Sigmoid colon (tissue), 7 donors: ENCODE results near the gene NTNG2. TPM values are rescaled to one million over a fixed set of nuclear protein-coding genes. Genes with fewer than 3 reads are reported as not detected.

Experiments
- DNase-seq: peaks from one replicate; pipeline ENCODE4 v3.0.0-alpha.2; 2019
- H3K27ac ChIP-seq, 4 donors: fragments of 200-600 bp; sonication (generic); one replicate each; pipeline ENCODE4 v1.5.1; 2016 to 2019; ENCODE audit warnings: mild to moderate bottlenecking in 1 of 4
- H3K27me3 ChIP-seq, 3 donors: fragments of 200-600 bp; sonication (generic); one replicate each; pipeline ENCODE4 v1.5.1; 2019; ENCODE audit warnings: mild to moderate bottlenecking in 1 of 3
- H3K36me3 ChIP-seq, 4 donors: fragments of 200-600 bp; sonication (generic); one replicate each; pipeline ENCODE4 v1.5.1; 2016 to 2019
- H3K4me1 ChIP-seq, 4 donors: fragments of 200-600 bp; sonication (generic); one replicate each; pipeline ENCODE4 v1.5.1; 2017 to 2019
- H3K4me3 ChIP-seq, 4 donors: fragments of 200-600 bp; sonication (generic); one replicate each; pipeline ENCODE4 v1.5.1; 2017 to 2019; ENCODE audit warnings: mild to moderate bottlenecking in 2 of 4, moderate library complexity in 1 of 4
- H3K9me3 ChIP-seq, 4 donors: fragments of 200-600 bp in 3 of 4; sonication (generic) in 3 of 4; one replicate each; pipeline versions ENCODE4 v1.5.1 to v1.6.1; 2013 to 2019
- CTCF ChIP-seq, 4 experiments: fragments of 450-650 bp in 3 of 4; fragments of 200-600 bp in 1 of 4; IDR thresholded peaks; one replicate each; pipeline ENCODE4 v1.5.1; 2016 to 2019; ENCODE audit warnings: antibody characterized with exemption in 4 of 4, mild to moderate bottlenecking in 3 of 4, moderate library complexity in 2 of 4
- EP300 ChIP-seq, 4 donors: sonication (generic); formaldehyde crosslinking; IDR thresholded peaks; one replicate each; pipeline ENCODE4 v1.6.1; 2017; ENCODE audit warnings: antibody characterized with exemption in 4 of 4
- POLR2A ChIP-seq, 2 donors: fragments of 450-650 bp; IDR thresholded peaks; one replicate each; pipeline ENCODE4 v1.6.1; 2016; ENCODE audit warnings: antibody characterized with exemption in 2 of 2, mild to moderate bottlenecking in 2 of 2, moderate library complexity in 2 of 2
- POLR2AphosphoS5 ChIP-seq, 4 donors: sonication (generic); formaldehyde crosslinking; IDR thresholded peaks; one replicate each; pipeline ENCODE4 v1.6.1; 2017; ENCODE audit warnings: antibody characterized with exemption in 4 of 4
- WGBS, 2 donors: extraction: QIAGEN DNeasy Blood & Tissue Kit; methylation state at CpG; one replicate each; pipeline ENCODE4 v1.1.7; 2013; 5-methylcytosine and 5-hydroxymethylcytosine counted together
- intact Hi-C: fragments of 100-400 bp; cut with DNase I; formaldehyde crosslinking; loops from one replicate; pipeline ENCODE4 v1.15.1; 2023
- polyA plus RNA-seq, 3 donors: library from polyadenylated mRNA; stranded (reverse); fragments of 200-250 nt; gene quantifications; one replicate each; pipeline ENCODE4 v1.2.3, GENCODE V29; 2013
- total RNA-seq, 4 donors: library from RNA; depleted of rRNA; stranded (reverse); fragments of >200 nt; gene quantifications; one replicate each; pipeline ENCODE4 v1.1.0, GENCODE V29; 2016
- donor health status: healthy with polysubstance abuse.
- donor health status: Bipolar disorder and iron deficiency.
- donor health status: healthy.

Gene NTNG2
- total and polyA plus RNA-seq, 7 donors, result 0.28 to 12.0 (median 0.55) TPM; not detected in 1

- no peak overlapping the region for H3K27ac ChIP-seq
- 61 to 70% methylated on average over 19 of the region's 19 CpGs for WGBS, 2 donors
- H3K27me3 ChIP-seq, result peaks cover 9 to 82% (median 45%) of the 10 kb centered on the region in 3 donors
- no peak overlapping the region for H3K4me3 ChIP-seq
- DNase-seq, result no peak
- H3K4me1 ChIP-seq, result peaks cover 0 to 12% (median 9%) of the 10 kb centered on the region in 4 donors
- no peaks in the 10 kb centered on the region for H3K9me3 ChIP-seq
- intact Hi-C loops, result no loop called here
- no peaks in the 10 kb centered on the region for H3K36me3 ChIP-seq
- TF ChIP-seq EP300 (IDR thresholded peaks at IDR 0.05) (no peak), POLR2A (IDR thresholded peaks at IDR 0.05) (no peak), CTCF (IDR thresholded peaks at IDR 0.05) (no peak), POLR2AphosphoS5 (IDR thresholded peaks at IDR 0.05) (no peak)
Measured at GRCh38 chr9:132157347-132158116, 4.3 kb upstream of the NTNG2 start.

- intact Hi-C loops, result no loop called here
Measured at GRCh38 chr9:132160802-132161742, 786 bp upstream of the NTNG2 start.

GRCh38 chr9:132162764-132163456, 1.1 kb downstream of the NTNG2 start:
- 2% methylated on average over 74 of the region's 74 CpGs for WGBS, 2 donors
- Histone ChIP-seq H3K36me3 (no peaks in the 10 kb centered on the region), H3K9me3 (no peaks in the 10 kb centered on the region), H3K27ac (peak overlapping the region in 1 of 4 donors; percentile 20), H3K4me3 (peak overlapping the region; percentile 43 to 76 (median 68)), H3K27me3 (peaks cover 33 to 99% (median 93%) of the 10 kb centered on the region in 3 donors), H3K4me1 (peaks cover 0 to 35% (median 29%) of the 10 kb centered on the region in 4 donors)
- intact Hi-C loops, result no loop called here
- no peak for DNase-seq
- no peak for TF ChIP-seq EP300 (IDR thresholded peaks at IDR 0.05)
- no peak for TF ChIP-seq POLR2AphosphoS5 (IDR thresholded peaks at IDR 0.05)
- TF ChIP-seq POLR2A (IDR thresholded peaks at IDR 0.05), result no peak
- no peak for TF ChIP-seq CTCF (IDR thresholded peaks at IDR 0.05)

More at GRCh38 chr9:132160802-132161742, 786 bp upstream of the NTNG2 start:
- 3 to 4% methylated on average over 50 of the region's 50 CpGs for WGBS, 2 donors
- Histone ChIP-seq H3K36me3 (no peaks in the 10 kb centered on the region), H3K4me1 (peaks cover 0 to 35% (median 29%) of the 10 kb centered on the region in 4 donors), H3K9me3 (no peaks in the 10 kb centered on the region), H3K27me3 (peaks cover 33 to 96% (median 74%) of the 10 kb centered on the region in 3 donors), H3K4me3 (peak overlapping the region in 3 of 4 donors; percentile 64 to 76 (median 72)), H3K27ac (no peak overlapping the region)
- DNase-seq, result no peak
- TF ChIP-seq EP300 (IDR thresholded peaks at IDR 0.05) (no peak), POLR2AphosphoS5 (IDR thresholded peaks at IDR 0.05) (no peak), POLR2A (IDR thresholded peaks at IDR 0.05) (no peak), CTCF (IDR thresholded peaks at IDR 0.05) (no peak)

DNA sequence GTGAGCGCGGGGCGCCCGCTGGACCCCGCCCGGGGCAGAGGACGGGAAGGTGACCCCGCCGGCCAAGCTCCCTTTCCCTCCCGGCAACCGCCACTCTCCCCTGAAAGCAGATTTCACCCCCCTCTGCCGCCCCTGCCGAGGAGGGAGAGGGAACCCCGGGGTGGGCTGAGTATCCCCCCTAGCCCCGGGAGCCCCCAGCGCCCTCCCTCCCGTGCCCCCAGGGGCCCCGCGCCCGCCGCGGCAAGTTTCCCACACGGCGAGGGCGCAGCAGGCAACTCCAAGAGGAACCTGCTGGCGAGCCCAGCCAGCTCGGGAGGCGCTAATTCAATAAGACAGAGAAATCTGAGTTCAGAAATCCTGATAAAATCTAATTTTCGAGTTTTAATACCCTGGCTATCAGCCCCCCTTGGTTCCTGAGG, 1.6 kb downstream of the NTNG2 start:
- Histone ChIP-seq H3K4me3 (peak overlapping the region in 3 of 4 donors; percentile 64 to 76 (median 72)), H3K27ac (peak overlapping the region in 1 of 4 donors; percentile 20), H3K36me3 (no peaks in the 10 kb centered on the region), H3K9me3 (no peaks in the 10 kb centered on the region), H3K4me1 (peaks cover 0 to 35% (median 29%) of the 10 kb centered on the region in 4 donors), H3K27me3 (peaks cover 33 to 99% (median 94%) of the 10 kb centered on the region in 3 donors)
- TF ChIP-seq POLR2A (IDR thresholded peaks at IDR 0.05), result no peak
- intact Hi-C loops, result no loop called here
- DNase-seq, result no peak
- 1 to 3% methylated on average over 29 of the region's 29 CpGs for WGBS, 2 donors
